Lung microvascular endothelial cell (primary cell): ENCODE data around the gene NTN1. TPM values are rescaled to one million over a fixed set of nuclear protein-coding genes. Genes with fewer than 3 reads are reported as not detected.
"Not testable (repeated sequence)": the region's sequence is repeated elsewhere in the genome, so short reads cannot be mapped to it uniquely, and the experiment has no call there.

Experiments used
- DNase-seq, 2 donors: peaks; one replicate each; pipeline versions ENCODE4 v3.0.0 to v3.0.0-alpha.2; 2010; ENCODE audit warnings: low read depth in 2 of 2
- total RNA-seq: library from RNA; depleted of rRNA; stranded (reverse); fragments of >200 nt; gene quantifications from 2 replicates; pipeline ENCODE4 v1.2.1, GENCODE V29; 2014

NTN1 gene
- total RNA-seq, 1 donor from 2014 or later = 0.40 TPM

DNA sequence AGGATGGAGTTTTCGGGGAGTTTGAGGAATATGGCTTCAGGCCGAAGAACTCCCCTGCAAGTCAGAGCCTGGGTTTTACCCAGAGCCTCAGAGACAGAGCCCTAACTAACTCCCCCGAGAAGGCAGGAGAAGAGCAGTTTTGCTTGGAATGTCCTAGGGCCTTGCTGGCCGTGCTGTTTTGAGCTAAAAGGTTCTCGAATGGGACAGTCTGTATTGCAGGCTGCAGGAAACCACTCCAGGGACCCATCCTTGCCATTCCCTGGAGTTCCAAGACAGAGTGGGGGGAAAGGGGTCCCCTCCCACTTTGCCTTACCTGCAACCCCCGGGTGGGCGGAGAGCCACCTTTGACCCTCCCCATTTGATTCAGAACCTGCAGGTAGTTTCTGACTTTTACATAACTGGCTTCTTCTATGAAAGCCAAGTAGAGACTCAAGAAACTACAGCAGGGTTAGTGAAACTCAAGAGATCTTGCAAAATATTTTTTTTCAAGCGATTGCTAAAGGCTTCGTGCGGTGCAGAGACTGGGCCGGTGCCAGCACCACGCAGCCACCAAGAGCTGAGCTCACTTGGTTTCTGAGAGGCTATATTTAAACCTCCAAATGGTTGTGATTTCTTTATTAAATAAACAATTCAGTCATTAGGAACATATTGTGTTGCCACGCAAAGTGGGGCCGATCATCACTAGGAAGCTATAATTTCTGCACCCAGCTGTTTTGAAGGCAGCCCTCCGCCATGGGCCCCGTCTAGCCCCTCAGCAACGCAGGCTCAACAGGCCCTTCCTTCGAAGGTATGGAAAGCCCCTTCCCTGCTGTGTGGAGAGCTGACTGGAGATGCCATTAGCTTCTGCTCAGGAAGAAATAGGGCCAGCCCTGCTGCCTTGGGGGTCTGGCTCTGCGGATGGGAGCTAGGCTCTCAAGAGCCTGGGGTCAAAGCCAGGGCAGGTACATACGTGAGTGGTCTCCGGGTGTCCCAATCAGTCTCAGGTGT is 223.0 kb downstream of the NTN1 start:
- no peak for DNase-seq

DNA sequence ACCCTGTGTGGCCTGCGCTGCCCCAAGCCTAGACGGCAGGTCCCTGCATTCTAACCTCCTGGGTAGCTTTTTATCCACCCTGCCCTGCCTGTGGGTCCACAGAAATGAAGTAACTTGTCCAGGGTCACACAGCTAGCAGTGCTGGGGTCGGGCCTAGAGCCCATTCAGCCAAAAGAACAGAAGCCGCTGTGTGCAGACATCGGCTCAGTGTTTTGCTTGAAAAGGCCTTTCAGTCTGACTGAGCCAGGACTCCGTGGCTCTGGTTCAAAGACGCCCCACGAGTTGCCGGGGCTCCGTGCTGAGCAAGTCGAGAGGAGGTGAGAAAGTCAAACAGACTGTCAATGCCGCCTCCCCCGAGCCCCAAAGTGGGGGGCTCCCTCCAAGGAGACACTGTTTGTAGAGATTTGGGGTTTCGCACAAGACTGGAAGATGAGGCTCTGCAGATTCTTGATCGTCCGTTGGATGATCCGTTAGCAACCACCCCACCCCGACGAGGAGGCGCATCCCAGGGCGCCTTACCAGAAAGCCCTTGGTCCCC is 226.2 kb downstream of the NTN1 start:
- no peak for DNase-seq

DNA sequence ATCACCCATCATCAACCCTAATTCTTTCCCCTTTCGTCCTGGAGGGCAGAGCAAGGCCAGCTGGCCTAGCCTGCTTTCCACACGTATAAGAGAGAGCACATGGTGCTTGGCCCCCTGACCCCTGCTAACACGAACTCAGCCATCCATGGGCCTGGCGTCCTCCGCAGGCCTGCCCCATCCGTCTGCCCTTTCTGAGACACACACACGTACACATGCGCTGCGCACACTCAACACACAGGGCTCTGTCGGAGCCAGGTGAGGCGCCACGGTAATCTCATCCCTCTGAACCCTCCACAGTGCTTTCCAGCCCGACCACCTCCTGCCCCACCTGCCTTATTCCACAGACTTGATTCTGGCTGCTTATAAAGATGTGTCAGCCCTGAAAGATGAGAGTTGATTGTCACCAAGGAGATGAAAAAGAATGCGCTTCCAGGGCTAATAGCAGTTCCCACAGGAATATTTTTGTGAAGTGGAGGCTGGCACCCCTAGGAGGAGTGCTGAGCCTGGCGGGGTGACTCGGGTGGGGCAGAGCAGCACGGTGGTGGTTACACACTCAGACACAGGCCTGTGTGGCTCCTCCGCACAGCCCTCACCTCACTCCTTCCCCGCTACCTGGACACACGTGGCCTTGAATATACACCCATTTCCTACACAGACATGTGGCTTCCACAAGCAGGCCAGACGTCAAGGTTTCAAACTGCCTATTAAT is 228.1 kb downstream of the NTN1 start:
- DNase-seq = no peak

DNA sequence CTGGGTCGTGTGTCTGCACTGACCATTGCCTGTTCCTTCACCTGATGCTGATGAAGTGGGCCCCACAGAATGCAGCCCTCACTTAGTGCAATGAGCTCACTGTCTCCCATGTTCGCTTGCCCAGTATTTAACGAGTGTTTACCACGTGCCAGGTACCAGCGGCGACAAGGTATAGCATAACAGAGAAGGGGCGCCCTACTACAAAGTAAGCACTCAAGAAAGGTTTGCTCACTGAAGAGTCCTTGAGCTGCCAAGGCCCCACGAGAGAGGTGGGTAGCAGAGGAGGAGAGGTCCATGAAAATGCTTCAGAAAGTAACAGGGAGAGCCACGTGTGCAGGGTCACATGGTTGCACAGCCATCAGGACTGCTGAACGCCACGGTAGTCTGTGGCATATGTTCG is 230.0 kb downstream of the NTN1 start:
- DNase-seq = no peak

DNA sequence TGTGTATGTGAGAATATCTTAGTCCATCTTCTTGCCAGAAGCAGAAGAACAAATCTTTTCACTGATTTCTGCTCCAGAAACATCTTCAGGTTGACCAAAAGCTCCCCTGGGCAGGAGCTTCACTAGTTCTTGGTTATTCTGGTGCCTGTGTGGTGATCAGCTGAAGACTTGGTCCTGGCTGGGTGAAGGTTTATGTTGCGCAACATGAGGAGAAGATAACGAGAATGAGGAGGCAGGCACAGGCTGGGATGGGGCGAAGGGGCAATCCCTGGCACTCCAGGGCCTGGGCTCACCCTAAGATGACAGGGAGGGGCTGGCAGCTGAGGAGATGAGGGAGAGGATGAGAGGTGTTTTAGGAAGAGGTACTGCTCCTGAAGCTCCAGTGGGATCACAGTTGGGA is 232.0 kb downstream of the NTN1 start:
- no peak for DNase-seq

DNA sequence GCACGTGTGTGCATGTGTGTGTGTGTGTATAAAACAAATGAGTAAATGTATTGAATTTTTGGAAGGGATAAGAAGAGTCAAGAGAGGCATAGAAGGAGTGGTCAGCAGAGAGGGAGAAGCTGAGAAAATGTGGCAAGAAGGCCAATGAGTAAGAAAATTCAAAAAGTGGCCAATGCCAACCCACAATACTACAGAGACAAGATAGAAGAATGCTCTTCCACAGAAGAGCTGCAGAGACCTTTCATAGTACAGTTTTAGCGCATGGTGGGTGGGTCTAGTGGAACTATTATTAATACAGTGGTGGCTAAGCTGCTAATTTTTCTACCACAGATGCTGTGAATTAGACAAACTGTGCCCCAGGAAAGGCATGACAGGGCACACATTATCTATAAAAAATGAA is 233.5 kb downstream of the NTN1 start:
- no peak for DNase-seq

DNA sequence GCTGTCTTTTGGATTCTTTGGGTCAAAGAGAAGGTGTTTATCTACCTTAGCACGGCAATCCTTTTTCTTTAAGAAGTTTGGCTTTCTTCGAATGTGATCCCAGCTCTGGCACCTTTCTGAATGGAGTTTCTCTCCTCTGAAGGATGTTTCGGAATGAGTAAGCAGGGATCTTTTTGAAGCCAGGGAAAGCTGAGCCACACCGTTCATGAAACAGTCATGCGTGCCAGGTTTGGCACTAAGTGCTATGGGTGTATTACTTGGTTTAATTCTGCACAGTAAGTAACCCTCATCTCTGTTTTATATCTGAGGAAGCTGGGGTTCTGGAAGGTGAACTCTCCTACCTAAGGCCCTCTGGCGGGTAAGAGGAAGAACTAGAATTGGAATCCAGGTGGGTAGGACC is 234.5 kb downstream of the NTN1 start:
- DNase-seq = no peak

DNA sequence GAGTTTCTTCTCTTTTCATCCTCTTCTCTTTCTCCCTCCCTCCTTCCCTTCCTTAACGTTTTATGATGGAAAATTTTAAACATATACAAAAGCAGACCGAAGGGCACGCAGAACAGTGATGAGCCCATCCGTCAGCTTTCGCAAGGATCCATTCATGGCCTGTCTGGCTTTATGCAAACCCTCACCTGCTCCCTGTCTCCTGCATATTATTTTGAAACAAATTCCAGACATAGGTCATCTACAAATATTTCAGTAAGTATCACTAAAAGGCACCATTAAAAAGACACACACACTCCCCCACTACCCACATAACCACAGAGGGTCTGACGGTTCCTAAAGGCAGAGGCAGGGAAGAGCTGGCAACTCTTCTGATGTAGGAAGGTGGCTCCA is 235.0 kb downstream of the NTN1 start:
- no peak for DNase-seq

DNA sequence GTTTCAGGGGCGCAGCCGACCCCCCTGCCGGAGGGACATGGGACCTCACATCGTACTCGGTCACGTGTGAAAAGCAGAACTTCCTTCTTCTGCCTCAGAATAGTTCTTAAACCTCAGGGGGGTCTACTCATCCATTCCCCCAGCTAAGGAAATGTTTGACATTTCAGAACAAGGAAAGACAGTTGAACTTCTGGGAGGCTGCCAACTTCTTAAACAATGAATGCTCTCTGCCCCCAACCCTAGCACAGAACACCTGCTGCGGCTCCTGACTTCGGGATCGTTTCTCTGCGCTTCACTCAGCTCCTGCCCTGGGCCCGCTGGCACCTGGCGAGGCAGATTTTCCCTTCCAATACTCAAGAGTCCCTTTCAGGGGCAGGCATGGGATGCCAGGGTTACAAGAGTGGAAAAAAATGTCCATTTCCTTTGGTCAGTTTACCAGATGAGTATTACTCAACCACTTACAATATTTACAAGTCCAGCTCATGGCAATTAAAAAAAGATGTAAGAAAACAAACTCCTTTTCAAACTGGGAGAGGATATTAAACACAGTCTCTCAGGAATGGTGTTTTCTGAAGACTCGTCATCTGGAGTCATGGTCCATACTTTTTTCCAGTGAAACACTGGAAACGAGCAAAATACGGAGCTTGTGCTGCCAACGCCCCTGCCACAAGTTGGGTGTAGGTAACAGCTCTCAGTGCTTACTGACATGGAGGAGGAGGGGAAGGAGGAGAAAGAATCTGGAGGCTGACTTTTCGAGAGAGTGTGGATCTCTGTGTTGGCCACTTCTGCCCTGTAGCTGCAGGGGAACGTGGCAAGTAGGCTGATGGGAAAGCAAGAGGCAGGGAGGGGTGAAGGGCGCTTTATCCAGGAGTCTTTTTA is 235.7 kb downstream of the NTN1 start:
- peak in 1 of 2 donors; percentile 74 for DNase-seq

DNA sequence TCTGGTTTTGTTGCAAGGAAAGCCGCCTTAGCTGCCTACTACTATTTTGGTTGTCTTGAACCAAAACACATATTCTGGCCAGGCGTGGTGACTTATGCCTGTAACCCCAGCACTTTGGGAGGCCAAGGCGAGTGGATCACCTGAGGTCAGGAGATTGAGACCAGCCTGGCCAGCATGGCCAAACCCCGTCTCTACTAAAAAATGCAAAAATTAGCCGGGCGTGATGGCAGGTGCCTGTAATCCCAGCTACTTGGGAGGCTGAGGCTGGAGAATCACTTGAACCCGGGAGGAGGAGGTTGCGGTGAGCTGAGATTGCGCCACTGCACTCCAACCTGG is 236.3 kb downstream of the NTN1 start:
- not testable (repeated sequence) for DNase-seq

DNA sequence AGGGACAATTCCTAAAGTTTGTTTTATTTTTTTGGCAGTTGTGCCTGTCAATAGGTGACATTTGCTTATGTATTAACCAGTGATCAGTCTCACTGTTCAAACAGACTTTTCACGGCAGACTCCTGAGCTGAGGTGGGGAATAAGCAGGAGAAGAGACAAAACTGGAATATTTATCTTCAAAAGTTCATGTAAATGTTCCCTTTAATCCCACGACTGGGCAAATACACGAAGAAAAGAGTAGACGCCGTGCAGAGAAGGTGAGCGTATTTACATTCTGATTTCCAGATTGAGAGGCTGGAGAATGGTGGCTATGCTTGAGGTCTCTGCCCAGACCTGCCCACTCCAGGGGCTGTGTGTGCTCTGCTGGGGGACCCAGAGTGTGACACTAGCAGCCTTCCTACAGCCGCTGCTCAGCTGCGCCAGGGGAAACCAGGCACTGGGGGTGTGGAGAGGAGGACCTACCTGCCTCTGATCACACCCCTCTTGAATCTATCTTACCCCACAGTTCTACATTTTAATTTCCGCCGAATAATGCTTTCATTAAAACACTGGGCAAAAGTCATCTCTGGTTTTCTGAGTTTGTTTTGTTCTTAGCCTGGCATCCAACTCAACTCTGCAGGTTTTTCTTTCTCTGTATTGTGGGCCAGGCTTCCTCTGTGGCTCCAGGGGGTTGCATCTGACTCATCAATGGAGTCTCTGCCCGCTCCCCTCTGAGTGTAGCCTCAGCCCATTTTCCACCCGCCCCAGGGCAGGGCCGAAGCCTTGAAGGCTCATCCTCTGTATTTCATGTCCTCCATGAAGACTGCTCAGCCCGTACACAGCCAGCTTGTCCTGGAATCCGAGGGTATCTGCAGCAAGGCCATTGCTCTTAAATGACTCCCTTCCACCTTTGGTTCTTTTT is 237.1 kb downstream of the NTN1 start:
- peak; percentile 27 to 43 for DNase-seq

DNA sequence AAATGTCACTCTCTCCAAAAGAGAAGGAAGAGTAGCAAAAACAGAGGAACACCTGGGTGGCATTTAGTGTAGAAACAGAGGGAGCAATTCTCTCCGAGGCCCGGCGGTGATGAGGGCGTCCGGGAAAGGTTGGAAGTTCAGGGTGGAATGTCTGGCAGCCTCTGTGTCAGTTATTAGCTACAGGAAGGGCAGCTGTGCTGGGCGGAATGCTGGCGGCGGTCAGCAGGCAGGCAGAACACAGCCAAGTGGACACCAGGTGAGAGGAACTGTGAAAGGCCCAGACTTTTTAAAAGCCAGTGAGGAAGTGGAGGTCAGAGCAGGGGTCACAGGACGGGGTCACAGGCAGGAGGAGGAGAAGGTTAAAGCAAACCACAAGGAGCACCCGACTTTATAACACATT is 238.1 kb downstream of the NTN1 start:
- DNase-seq = peak; percentile 81 to 89

DNA sequence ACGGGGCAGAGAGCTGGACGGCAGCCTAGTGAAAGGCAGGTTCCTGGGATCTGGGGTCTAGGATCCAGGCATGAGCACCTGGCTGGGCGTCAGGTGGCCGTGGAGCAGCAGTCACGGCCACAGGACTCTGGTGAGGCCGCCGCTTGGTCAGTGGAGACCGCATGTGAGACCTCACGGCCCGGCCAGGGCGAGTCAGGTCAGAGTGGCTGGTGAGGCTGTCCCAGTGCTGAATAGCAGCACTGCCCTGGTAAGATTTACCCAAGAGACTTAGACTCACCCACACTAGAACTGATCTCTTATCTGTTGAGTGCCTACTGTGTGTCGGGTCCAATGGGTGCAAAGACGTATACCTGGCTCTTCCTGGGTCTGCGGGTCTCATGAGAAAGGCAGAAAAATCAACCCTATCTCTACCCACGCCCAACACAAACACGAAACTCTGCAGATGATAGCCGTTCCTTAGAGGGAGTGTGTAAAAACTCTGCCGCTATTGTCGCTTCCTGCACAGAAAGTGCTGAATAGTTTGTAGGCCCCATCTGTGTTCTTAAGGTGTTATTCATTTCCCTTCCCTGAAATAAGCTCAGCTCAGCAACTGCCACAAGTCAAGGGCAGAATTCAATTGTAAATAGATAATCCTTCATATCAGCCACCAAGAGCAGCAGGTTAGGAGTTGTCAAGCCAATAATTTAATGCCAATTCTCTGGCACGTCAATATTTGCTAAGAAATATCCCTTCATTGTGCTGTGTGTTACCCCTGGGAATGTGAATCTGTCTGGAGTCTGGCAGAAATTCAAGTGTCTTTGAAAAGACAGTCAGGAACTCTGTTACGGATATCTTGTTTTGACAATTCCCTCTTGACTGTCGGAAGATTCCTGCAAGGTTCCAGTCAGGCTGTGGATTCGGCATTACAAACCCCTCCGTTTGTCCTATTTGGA is 240.0 kb downstream of the NTN1 start:
- DNase-seq = peak in 1 of 2 donors; percentile 45

DNA sequence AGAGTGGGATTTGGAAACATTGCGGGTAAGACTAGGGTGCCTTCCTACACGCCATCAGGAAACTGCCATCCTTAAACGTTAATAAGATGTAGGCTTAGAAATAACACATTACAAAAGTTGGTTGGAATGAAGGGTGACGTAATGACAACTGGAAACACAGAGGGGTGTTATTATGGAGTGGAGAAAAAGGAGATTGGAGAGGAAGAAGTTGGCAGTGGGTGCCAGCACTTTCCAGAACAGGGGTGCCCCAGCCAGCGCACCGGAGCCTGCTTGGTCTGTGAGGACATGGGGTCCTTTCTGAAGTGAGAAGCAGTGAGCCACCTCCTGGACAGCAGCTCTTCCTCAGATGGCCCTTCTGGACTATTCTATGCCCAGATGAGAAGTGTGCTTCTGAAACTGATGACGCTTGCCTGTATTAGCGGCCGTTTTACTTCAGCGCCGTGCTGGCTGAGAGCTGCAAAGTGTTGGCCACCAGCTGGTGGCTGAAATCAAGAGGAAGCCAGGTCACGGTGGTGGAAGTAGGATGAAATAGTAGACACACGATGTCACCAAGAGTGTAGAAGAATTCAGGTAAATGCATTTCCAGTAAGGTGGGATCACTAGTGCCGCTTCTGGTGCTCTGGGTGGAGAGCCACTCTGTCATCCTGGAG is 244.8 kb downstream of the NTN1 start:
- no peak for DNase-seq

DNA sequence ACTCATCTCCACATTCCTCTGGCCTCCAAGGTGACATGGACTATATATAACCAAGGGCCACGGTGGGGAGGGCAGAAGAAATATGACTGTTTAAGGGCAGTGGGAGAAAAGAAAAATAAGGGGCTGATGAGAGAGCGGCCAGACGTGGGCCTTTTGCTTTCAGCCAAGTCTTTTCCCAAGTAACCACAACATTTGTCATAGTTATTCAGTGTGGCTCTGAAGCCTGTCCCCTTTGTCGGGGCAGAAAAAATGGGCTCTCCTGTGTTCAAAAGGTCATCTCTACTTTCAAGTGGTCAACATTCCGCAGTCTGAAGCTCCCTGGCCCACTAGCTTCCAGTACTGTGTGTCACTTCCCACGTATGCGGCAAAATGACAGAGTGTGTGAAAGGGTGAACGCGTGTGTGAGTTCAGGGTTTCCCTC is 245.4 kb downstream of the NTN1 start:
- DNase-seq = no peak

DNA sequence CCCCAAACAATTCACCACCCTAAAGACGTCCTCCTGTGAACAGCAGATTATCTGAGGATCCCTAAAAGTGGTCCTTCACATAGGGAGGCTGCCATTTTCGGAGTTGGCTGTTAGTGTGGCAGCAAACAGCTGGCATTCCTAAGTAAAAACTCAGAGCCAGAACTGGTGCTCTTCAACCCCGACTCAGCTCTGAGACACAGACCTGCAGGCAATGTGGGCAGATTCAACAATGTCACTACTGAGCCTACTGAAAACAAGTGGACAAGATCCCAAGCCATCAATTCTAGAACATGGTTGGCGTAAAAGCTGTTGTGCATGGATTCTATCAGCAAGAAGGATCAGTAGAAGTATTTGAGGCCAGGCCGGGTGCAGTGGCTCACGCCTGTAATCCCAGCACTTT is 247.2 kb downstream of the NTN1 start:
- no peak for DNase-seq

DNA sequence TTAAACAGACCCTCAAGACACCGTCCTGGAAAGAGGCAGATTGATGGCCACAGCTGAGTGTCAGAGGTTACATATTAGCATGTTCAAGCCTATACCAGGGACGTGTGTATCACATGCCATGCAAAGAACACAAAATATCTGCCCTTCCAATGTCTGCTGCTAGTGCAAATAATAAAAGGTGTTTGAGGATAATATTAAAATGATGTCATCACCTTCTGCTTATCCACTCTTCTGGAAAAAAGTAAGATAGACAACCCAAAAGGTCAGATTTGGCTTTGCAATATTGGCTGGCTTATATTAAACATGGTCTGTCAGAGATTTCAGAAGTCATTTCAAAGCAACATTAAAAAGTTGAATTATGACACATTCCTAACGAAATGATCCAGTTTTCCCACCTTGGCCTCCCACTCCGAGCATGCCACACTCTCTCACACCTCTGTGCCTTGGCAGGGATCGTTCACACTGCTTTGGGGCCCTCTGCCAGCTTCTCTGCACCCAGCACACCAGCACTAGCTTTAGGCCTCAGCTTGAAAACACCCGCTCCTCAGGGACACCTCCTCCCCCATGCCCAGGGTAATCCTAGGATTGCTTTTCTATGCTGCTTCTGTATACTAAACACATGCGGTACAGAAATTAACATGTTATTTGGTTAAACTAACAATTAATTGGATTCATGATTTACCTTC is 248.2 kb downstream of the NTN1 start:
- DNase-seq = no peak

DNA sequence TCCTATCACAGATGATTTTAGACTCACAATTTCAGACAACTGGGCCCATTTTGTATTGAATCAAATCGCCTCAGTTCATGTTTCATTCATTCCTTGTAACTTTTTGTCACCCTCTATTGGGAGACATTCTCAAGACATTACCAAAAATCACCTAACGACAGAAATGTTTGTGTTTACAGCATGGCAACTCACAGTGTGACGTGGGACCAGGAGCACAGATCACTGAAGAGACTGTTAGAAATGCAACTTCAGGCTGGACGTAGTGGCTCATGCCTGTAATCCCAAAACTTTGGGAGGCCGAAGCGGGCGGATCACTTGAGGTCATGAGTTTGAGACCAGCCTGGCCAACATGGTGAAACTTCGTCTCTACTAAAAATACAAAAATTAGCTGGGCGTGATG is 249.6 kb downstream of the NTN1 start:
- no peak for DNase-seq
